ENCODE results near the gene ATAD1.

GRCh38 chr10:87759551-87759950 is 58.5 kb downstream of the ATAD1 start:
- TF ChIP-seq CTCF (conservative IDR thresholded peaks at IDR 0.05; ENCODE audit: low read length) (no peak), EZH2phosphoT487 (IDR thresholded peaks at IDR 0.05; ENCODE audit: borderline replicate concordance) (no peak)
